GM23338 (cell line): ENCODE results near the gene EML4. TPM values are rescaled to one million over a fixed set of nuclear protein-coding genes. Genes with fewer than 3 reads are reported as not detected.

Experiments
- ATAC-seq: fragments of 200-7000 bp; cut with Tn5 transposase; 3 replicates; pipeline ENCODE4 v1.9.1; 2020
- DNase-seq: peaks from one replicate; pipeline ENCODE4 v3.0.0-alpha.2; 2015; ENCODE audit warnings: low spot score
- H2AFZ ChIP-seq: fragments of 200-600 bp; sonication (generic); 2 replicates; pipeline ENCODE4 v1.8.0; 2016; ENCODE audit warnings: antibody characterized with exemption, mild to moderate bottlenecking, moderate library complexity
- H3F3A ChIP-seq: fragments of 200-600 bp; sonication (generic); replicated peaks from 2 replicates; pipeline ENCODE4 v1.8.0; 2017; ENCODE audit warnings: antibody characterized with exemption, mixed run types, low read depth
- H3K27ac ChIP-seq: fragments of 200-600 bp; sonication (generic); 2 replicates; pipeline ENCODE4 v1.6.1; 2016; ENCODE audit warnings: low read depth
- H3K27me3 ChIP-seq: fragments of 200-600 bp; sonication (generic); 2 replicates; pipeline ENCODE4 v1.8.0; 2016; ENCODE audit warnings: mild to moderate bottlenecking, mixed run types, moderate library complexity; ENCODE audit not compliant: insufficient read depth
- H3K36me3 ChIP-seq: fragments of 200-600 bp; sonication (generic); 2 replicates; pipeline ENCODE4 v1.8.0; 2016; ENCODE audit warnings: mild to moderate bottlenecking; ENCODE audit not compliant: insufficient read depth
- H3K4me1 ChIP-seq: fragments of 200-600 bp; sonication (generic); 2 replicates; pipeline ENCODE4 v1.8.0; 2016; ENCODE audit warnings: mild to moderate bottlenecking, moderate library complexity; ENCODE audit not compliant: insufficient read depth
- H3K4me2 ChIP-seq: fragments of 200-600 bp; sonication (generic); 2 replicates; pipeline ENCODE4 v1.7.1; 2017; ENCODE audit warnings: mixed run types
- H3K4me3 ChIP-seq: fragments of 200-600 bp; sonication (generic); 2 replicates; pipeline ENCODE4 v1.6.1; 2016; ENCODE audit warnings: mixed run types
- H3K79me2 ChIP-seq: fragments of 200-600 bp; sonication (generic); replicated peaks from 2 replicates; pipeline ENCODE4 v1.8.0; 2017; ENCODE audit warnings: mild to moderate bottlenecking; ENCODE audit not compliant: insufficient read depth
- H3K9me2 ChIP-seq: fragments of 200-600 bp; sonication (generic); 2 replicates; pipeline ENCODE4 v1.8.0; 2017; ENCODE audit not compliant: insufficient read depth
- H4K20me1 ChIP-seq: fragments of 200-600 bp; sonication (generic); replicated peaks from 2 replicates; pipeline ENCODE4 v1.8.0; 2017; ENCODE audit warnings: mild to moderate bottlenecking; ENCODE audit not compliant: insufficient read depth
- H3K27ac Mint-ChIP-seq: 2 replicates; pipeline ENCODE4 v1.8.0; 2020; ENCODE audit warnings: inconsistent platforms, mild to moderate bottlenecking, moderate library complexity, mixed read lengths
- H3K27me3 Mint-ChIP-seq: 3 replicates; pipeline ENCODE4 v1.8.0; 2022; ENCODE audit warnings: low read depth, mild to moderate bottlenecking, moderate library complexity, mixed read lengths, inconsistent platforms; ENCODE audit not compliant: insufficient read depth, poor library complexity
- H3K36me3 Mint-ChIP-seq: 3 replicates; pipeline ENCODE4 v1.8.0; 2021; ENCODE audit warnings: low read depth, mild to moderate bottlenecking, inconsistent platforms, moderate library complexity, mixed read lengths
- H3K4me1 Mint-ChIP-seq: 3 replicates; pipeline ENCODE4 v1.8.0; 2020; ENCODE audit warnings: mild to moderate bottlenecking, inconsistent platforms, mixed read lengths
- H3K4me3 Mint-ChIP-seq: 3 replicates; pipeline ENCODE4 v1.8.0; 2021; ENCODE audit warnings: moderate library complexity, mild to moderate bottlenecking, inconsistent platforms, mixed read lengths
- H3K9me3 Mint-ChIP-seq: 3 replicates; pipeline ENCODE4 v1.8.0; 2020; ENCODE audit warnings: moderate library complexity, mild to moderate bottlenecking, inconsistent platforms, mixed read lengths
- CREB1 ChIP-seq: fragments of 250-450 bp; sonication (Bioruptor Pico); IDR thresholded peaks from 2 replicates; pipeline ENCODE4 v1.5.0; 2020; ENCODE audit warnings: low read depth, mild to moderate bottlenecking, moderate library complexity
- EZH2 ChIP-seq: fragments of 200-600 bp; sonication (generic); IDR thresholded peaks from one replicate; pipeline ENCODE4 v1.8.0; 2017; ENCODE audit warnings: antibody characterized with exemption, mild to moderate bottlenecking, low read depth; ENCODE audit not compliant: unreplicated experiment
- EZH2phosphoT487 ChIP-seq: fragments of 200-600 bp; sonication (generic); IDR thresholded peaks from one replicate; pipeline ENCODE4 v1.8.1; 2018; ENCODE audit warnings: antibody characterized with exemption; ENCODE audit not compliant: unreplicated experiment
- JUNB ChIP-seq: IDR thresholded peaks from one replicate; pipeline ENCODE4 v1.6.1; 2016; ENCODE audit warnings: antibody characterized with exemption; ENCODE audit not compliant: unreplicated experiment
- NANOG ChIP-seq: IDR thresholded peaks from 2 replicates; pipeline ENCODE4 v1.6.1; 2016; ENCODE audit warnings: antibody characterized with exemption, borderline replicate concordance
- POLR2AphosphoS5 ChIP-seq: IDR thresholded peaks from 2 replicates; pipeline ENCODE4 v1.6.1; 2016; ENCODE audit warnings: antibody characterized with exemption, low read depth
- STAT1 ChIP-seq: IDR thresholded peaks from one replicate; pipeline ENCODE4 v1.6.1; 2016; ENCODE audit warnings: antibody characterized with exemption; ENCODE audit not compliant: unreplicated experiment
- ZNF114 ChIP-seq: fragments of 250-450 bp; sonication (Bioruptor Pico); IDR thresholded peaks from 2 replicates; pipeline ENCODE4 v1.5.0; 2020; ENCODE audit warnings: mild to moderate bottlenecking, moderate library complexity
- ZNF331 ChIP-seq: fragments of 250-450 bp; sonication (Bioruptor Pico); IDR thresholded peaks from 2 replicates; pipeline ENCODE4 v1.5.0; 2020; ENCODE audit warnings: low read depth, mild to moderate bottlenecking, moderate library complexity
- ZNF462 ChIP-seq: fragments of 250-450 bp; sonication (Bioruptor Pico); IDR thresholded peaks from 2 replicates; pipeline ENCODE4 v1.5.0; 2020; ENCODE audit warnings: mild to moderate bottlenecking, moderate library complexity
- polyA plus RNA-seq: library from polyadenylated mRNA; unstranded; fragments of >200 nt; fragmentation: Nextera tagmentation; extraction: Ambion mirVana; gene quantifications from 2 replicates; pipeline ENCODE4 v1.2.1, GENCODE V29; 2016
- total RNA-seq: library from RNA; depleted of rRNA; stranded (reverse); fragments of >200 nt; shearing (Covaris generic); gene quantifications from 2 replicates; pipeline ENCODE4 v1.2.3, GENCODE V29; 2014
- TF ChIP-seq, protein P1 (sequence below): IDR thresholded peaks from 2 replicates; pipeline ENCODE4 v1.6.1; 2016; ENCODE audit warnings: antibody characterized with exemption
- TF ChIP-seq, protein P2 (sequence below): IDR thresholded peaks from one replicate; pipeline ENCODE4 v1.6.1; 2018; ENCODE audit warnings: antibody characterized with exemption; ENCODE audit not compliant: unreplicated experiment
- TF ChIP-seq, protein P3 (sequence below), 2 experiments: fragments of 200-600 bp in 1 of 2; sonication (generic) in 1 of 2; conservative IDR thresholded peaks; 2 replicates each; pipeline versions ENCODE4 v1.5.1 to v1.6.1; 2016 to 2017; ENCODE audit warnings: antibody characterized with exemption in 2 of 2, low read depth in 2 of 2, mild to moderate bottlenecking in 2 of 2, moderate library complexity in 1 of 2

Gene EML4
- total and polyA plus RNA-seq, 2 experiments from 2014 or later, result 65.3 to 115 TPM

- Histone ChIP-seq H3K79me2 (peaks cover 4% of the 10 kb centered on the region), H2AFZ (no peak overlapping the region), H3F3A (no peaks in the 10 kb centered on the region), H3K27ac (no peak overlapping the region), H3K4me2 (no peak overlapping the region), H3K9me2 (0 out of 2 replicates have a peak, but pooled peaks cover 5% of the 10 kb centered on the region), H3K4me1 (no peaks in the 10 kb centered on the region), H3K4me3 (no peak overlapping the region), H4K20me1 (peaks cover 2% of the 10 kb centered on the region; the same call in 1 of the 2 replicates), H3K27me3 (no peaks in the 10 kb centered on the region), H3K36me3 (no peaks in the 10 kb centered on the region)
- H3K4me3 Mint-ChIP-seq, result no peak overlapping the region
- no peaks in the 10 kb centered on the region for H3K9me3 Mint-ChIP-seq
- DNase-seq (no peak), ATAC-seq (no peak)
- H3K36me3 Mint-ChIP-seq, result no peaks in the 10 kb centered on the region
- TF ChIP-seq CREB1 (CRISPR knock-in tag) (no peak), EZH2phosphoT487 (no peak), ZNF331 (no peak), ZNF462 (no peak), EZH2 (no peak), POLR2AphosphoS5 (no peak), NANOG (no peak), STAT1 (no peak), ZNF114 (CRISPR knock-in tag) (no peak), JUNB (no peak)
- TF ChIP-seq, protein P1, sequence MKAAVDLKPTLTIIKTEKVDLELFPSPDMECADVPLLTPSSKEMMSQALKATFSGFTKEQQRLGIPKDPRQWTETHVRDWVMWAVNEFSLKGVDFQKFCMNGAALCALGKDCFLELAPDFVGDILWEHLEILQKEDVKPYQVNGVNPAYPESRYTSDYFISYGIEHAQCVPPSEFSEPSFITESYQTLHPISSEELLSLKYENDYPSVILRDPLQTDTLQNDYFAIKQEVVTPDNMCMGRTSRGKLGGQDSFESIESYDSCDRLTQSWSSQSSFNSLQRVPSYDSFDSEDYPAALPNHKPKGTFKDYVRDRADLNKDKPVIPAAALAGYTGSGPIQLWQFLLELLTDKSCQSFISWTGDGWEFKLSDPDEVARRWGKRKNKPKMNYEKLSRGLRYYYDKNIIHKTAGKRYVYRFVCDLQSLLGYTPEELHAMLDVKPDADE, result no peak
- TF ChIP-seq, protein P2, sequence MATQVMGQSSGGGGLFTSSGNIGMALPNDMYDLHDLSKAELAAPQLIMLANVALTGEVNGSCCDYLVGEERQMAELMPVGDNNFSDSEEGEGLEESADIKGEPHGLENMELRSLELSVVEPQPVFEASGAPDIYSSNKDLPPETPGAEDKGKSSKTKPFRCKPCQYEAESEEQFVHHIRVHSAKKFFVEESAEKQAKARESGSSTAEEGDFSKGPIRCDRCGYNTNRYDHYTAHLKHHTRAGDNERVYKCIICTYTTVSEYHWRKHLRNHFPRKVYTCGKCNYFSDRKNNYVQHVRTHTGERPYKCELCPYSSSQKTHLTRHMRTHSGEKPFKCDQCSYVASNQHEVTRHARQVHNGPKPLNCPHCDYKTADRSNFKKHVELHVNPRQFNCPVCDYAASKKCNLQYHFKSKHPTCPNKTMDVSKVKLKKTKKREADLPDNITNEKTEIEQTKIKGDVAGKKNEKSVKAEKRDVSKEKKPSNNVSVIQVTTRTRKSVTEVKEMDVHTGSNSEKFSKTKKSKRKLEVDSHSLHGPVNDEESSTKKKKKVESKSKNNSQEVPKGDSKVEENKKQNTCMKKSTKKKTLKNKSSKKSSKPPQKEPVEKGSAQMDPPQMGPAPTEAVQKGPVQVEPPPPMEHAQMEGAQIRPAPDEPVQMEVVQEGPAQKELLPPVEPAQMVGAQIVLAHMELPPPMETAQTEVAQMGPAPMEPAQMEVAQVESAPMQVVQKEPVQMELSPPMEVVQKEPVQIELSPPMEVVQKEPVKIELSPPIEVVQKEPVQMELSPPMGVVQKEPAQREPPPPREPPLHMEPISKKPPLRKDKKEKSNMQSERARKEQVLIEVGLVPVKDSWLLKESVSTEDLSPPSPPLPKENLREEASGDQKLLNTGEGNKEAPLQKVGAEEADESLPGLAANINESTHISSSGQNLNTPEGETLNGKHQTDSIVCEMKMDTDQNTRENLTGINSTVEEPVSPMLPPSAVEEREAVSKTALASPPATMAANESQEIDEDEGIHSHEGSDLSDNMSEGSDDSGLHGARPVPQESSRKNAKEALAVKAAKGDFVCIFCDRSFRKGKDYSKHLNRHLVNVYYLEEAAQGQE, result no peak
- TF ChIP-seq, protein P3, sequence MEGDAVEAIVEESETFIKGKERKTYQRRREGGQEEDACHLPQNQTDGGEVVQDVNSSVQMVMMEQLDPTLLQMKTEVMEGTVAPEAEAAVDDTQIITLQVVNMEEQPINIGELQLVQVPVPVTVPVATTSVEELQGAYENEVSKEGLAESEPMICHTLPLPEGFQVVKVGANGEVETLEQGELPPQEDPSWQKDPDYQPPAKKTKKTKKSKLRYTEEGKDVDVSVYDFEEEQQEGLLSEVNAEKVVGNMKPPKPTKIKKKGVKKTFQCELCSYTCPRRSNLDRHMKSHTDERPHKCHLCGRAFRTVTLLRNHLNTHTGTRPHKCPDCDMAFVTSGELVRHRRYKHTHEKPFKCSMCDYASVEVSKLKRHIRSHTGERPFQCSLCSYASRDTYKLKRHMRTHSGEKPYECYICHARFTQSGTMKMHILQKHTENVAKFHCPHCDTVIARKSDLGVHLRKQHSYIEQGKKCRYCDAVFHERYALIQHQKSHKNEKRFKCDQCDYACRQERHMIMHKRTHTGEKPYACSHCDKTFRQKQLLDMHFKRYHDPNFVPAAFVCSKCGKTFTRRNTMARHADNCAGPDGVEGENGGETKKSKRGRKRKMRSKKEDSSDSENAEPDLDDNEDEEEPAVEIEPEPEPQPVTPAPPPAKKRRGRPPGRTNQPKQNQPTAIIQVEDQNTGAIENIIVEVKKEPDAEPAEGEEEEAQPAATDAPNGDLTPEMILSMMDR (conservative IDR thresholded peaks at IDR 0.05; ENCODE audit: low read depth in 2 of 2), result no peak
- H3K4me1 Mint-ChIP-seq, result peaks cover 13% of the 10 kb centered on the region
- no peak overlapping the region for H3K27ac Mint-ChIP-seq
- peaks cover 3% of the 10 kb centered on the region for H3K27me3 Mint-ChIP-seq
Measured at GRCh38 chr2:42164971-42165370, 4.2 kb upstream of the EML4 start.
